ENCODE data around the gene COL1A1. TPM values are rescaled to one million over a fixed set of nuclear protein-coding genes. Genes with fewer than 3 reads are reported as not detected.

The COL1A1 gene
- 9.5 and 38.4 TPM in 2 replicates for total RNA-seq

DNA sequence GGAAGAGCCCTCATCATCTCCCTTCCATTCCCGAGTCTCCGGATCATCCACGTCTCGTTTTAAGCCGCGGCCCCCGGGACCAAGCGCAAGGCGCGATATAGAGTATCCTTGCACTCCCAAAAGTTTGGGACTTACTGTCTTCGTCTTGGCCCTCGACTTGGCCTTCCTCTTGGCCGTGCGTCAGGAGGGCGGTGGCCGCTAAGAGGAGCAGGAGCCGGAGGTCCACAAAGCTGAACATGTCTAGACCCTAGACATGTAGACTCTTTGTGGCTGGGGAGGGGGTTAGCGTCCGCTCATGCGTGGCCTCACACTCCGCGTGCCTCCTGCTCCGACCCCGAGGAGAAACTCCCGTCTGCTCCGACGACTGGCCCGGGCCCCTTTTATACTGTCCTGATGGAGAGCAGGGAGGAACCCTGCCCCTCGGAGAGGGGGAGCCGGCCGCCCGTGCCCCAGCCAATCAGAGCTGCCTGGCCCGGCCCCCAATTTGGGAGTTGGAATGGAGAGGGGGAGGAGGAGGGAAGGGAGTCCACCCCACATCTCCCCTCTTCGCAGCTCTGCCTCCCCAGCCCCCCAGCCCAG lies at the start of gene COL1A1:
TSS of gene COL1A1 (minus strand) at position 356 of the 579 bp plus-strand sequence. CDS start at position 238, 118 bp downstream.

DNA sequence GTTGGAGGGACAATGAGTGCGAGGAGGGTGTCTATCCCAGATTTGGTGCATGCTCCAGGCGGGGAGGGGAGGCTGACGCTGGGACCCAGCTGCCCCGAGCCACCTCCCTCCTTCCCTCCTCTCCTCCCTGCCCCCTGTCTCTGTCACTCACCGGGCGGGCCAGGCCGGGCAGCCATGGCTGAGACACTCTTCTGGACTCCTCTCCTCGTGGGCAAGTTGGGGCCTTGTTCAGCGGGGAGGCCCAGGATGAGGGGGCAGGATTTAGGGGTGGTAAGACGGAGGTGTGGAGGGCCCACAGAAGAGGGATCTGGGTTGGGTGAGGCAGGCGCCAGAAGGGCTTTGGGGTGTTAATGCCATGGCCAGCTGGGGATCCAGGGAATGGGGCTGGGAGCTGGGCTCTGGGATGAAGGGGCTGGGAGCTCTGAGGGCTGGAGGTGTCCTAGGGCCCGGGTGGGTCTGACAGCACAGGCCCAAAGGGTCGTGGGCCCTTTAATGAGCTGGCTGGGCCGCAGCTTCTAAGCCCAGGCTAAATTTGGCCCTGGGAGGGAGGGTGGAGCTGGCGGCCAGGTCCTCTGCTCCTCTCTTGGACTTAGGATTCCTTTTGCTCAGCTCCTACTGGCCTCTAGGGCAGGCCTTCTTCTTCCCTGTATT lies 35.4 kb downstream of the COL1A1 start, which contains the start of gene SGCA:
TSS of gene SGCA (plus strand) at position 139 of the 651 bp plus-strand sequence. CDS start at position 175, 36 bp downstream.

DNA sequence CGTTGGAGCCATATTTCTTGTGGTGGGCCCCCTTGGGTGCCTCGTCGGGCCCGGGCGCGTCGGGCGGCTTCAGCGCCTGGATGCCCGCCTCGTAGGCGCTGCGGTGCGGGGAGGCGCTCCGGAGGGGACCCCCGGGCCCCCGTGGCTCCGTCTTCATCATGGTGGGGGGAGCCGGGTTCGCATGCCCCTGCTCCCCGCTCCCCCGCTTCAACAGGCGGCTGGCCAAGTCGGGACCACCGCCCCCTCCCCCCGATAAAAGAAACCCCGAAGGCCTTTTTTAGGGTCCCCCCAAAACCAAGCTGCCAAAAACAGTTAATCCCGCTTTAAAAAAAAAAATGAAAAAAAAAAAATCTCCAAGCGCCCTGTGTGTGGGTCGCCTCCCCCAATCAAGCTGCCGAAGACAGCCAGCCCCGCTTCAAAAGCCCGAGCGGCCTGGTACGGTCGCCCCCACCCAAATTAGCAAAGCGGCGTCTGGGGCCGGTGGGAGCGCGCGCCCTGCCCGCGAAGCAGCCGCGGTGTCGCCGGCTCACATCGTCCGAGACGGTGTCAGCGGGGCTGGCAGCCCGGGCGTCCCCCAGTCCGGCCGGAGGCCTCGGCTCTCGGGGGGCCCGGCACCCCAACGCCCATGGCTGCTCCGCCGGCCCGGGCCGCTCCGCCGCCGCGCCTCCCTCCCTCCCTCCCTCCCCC lies 50.9 kb downstream of the COL1A1 start, which contains the start of gene PPP1R9B:
TSS of gene PPP1R9B (minus strand) at position 324 of the 687 bp plus-strand sequence. CDS start at position 160, 164 bp downstream.

Small RNAs within 50 kb of the gene (small RNA-seq; reads per million reads assigned to genes)
- not detected for gene SUMO2P7

Other genes starting within 250 kb of the COL1A1 start
- gene DLX4, start 232.4 kb downstream of the COL1A1 start, total RNA-seq: not detected in 2 replicates
- not detected in 2 replicates for gene DLX3, start 206.4 kb downstream of the COL1A1 start, total RNA-seq
- 77.7 and 168 TPM in 2 replicates for gene ITGA3, start 145.5 kb downstream of the COL1A1 start, total RNA-seq
- 15.8 and 28.7 TPM in 2 replicates for gene PDK2, start 106.3 kb downstream of the COL1A1 start, total RNA-seq
- 5.3 and 10.5 TPM in 2 replicates for gene SAMD14, start 71.5 kb downstream of the COL1A1 start, total RNA-seq
- gene PPP1R9B, start 51.0 kb downstream of the COL1A1 start, total RNA-seq: 33.9 and 47.0 TPM in 2 replicates
- not detected in 2 replicates for gene SGCA, start 35.6 kb downstream of the COL1A1 start, total RNA-seq
- gene TMEM92, start 72.8 kb upstream of the COL1A1 start, total RNA-seq: under 0.01 and 0.29 TPM in 2 replicates
- gene XYLT2, start 144.5 kb upstream of the COL1A1 start, total RNA-seq: 25.0 and 33.3 TPM in 2 replicates
- 55.9 and 63.3 TPM in 2 replicates for gene MRPL27, start 171.6 kb upstream of the COL1A1 start, total RNA-seq
- gene EME1, start 171.6 kb upstream of the COL1A1 start, total RNA-seq: 2.3 and 3.3 TPM in 2 replicates
- 172 and 226 TPM in 2 replicates for gene LRRC59, start 195.9 kb upstream of the COL1A1 start, total RNA-seq
- gene ACSF2, start 224.6 kb upstream of the COL1A1 start, total RNA-seq: 9.9 and 17.3 TPM in 2 replicates

Data from vein endothelial cell (primary cell).